ENCODE measurements around the gene BLM.

BLM gene

DNA sequence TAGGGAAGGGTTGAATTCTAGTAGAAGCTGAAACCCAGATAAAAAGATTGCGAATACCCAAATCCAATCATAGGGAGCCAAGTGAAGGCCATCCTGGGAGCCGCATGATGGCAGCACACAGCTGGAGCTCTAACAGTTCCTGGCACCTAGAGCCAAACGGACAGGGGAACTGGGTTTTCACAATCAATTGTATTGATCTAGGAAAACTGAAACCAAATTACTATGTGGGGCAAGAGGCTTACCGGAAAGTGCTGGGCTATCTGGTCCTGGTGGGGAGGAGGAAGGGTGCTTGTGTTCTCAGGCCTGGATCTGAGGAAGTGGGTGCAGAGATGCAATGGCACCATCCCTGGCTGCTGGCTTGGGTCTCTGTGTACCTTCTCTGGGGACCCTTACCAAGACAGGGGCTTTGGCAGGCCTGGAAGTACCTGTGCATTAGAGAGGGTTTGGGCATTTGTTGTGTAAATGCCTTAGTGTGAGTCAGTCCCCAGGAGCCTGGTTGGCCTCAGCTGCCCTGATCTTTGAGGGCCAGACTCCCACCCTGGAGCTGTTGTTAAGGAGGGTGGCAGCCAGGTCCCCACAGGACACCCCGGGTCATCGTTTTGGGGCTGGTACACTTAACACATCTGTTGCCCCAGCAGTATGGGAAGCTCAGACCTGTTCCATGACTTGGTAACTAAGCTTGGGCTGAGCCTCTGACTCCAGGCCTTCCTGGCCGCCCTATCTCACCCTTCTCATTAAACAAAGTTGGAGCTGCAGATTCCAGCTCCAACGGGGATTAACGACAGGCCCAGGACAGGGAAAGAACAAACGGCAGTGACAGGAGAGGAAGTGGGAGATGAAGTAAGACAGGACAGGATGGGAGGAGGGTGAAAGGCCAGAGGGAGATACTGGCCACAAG, 142.3 kb downstream of the BLM start:
- no peak for DNase-seq (ENCODE audit: extremely low spot score)
- POLR2A ChIA-PET, result interaction anchor here (0.9 to 1.2 kb wide), 4 partner anchors 9 to 142 kb away, joined by 3 to 4 read pairs (median 3); partner anchors contain the start of genes BLM and FURIN
- TF ChIP-seq ZNF384 (IDR thresholded peaks at IDR 0.05) (no peak), FOXA1 (IDR thresholded peaks at IDR 0.05) (no peak), L3MBTL2 (conservative IDR thresholded peaks at IDR 0.05) (no peak), TARDBP (IDR thresholded peaks at IDR 0.05) (no peak), SP1 (IDR thresholded peaks at IDR 0.05) (no peak), ARNT (IDR thresholded peaks at IDR 0.05) (no peak), LEF1 (IDR thresholded peaks at IDR 0.05; ENCODE audit: borderline replicate concordance) (no peak), CTBP1 (IDR thresholded peaks at IDR 0.05; ENCODE audit: borderline replicate concordance) (no peak), HDGF (IDR thresholded peaks at IDR 0.05; ENCODE audit: borderline replicate concordance) (no peak), BHLHE40 (IDR thresholded peaks at IDR 0.05; ENCODE audit: borderline replicate concordance) (no peak), PKNOX1 (IDR thresholded peaks at IDR 0.05) (no peak), NFRKB (IDR thresholded peaks at IDR 0.05) (no peak), FOXM1 (IDR thresholded peaks at IDR 0.05; ENCODE audit: borderline replicate concordance) (no peak), FOXK2 (IDR thresholded peaks at IDR 0.05) (no peak), SUZ12 (IDR thresholded peaks at IDR 0.05) (no peak), ELF4 (IDR thresholded peaks at IDR 0.05) (no peak)
- CTCF ChIA-PET, result interaction anchor here (1.2 kb wide), 1 partner anchor 74 kb away, joined by 7 read pairs; no protein-coding TSS in a partner anchor

- ChIA-PET POLR2A (interaction anchor here (1.0 to 1.2 kb wide), 3 partner anchors 10 to 143 kb away, joined by 3 to 4 read pairs (median 3); partner anchors contain the start of gene BLM), CTCF (interaction anchor here (1.2 kb wide), 1 partner anchor 73 kb away, joined by 7 read pairs; no protein-coding TSS in a partner anchor)
- DNase-seq (ENCODE audit: extremely low spot score), result no peak
- TF ChIP-seq HDGF (IDR thresholded peaks at IDR 0.05; ENCODE audit: borderline replicate concordance), result no peak
- no peak for TF ChIP-seq ZNF384 (IDR thresholded peaks at IDR 0.05)
- no peak for TF ChIP-seq L3MBTL2 (conservative IDR thresholded peaks at IDR 0.05)
- no peak for TF ChIP-seq PKNOX1 (IDR thresholded peaks at IDR 0.05)
- no peak for TF ChIP-seq FOXK2 (IDR thresholded peaks at IDR 0.05)
Measured at GRCh38 chr15:90860450-90860849, 143.3 kb downstream of the BLM start.

- POLR2A ChIA-PET, result interaction anchor here (0.7 kb wide), 1 partner anchor 10 kb away, joined by 5 read pairs; no protein-coding TSS in a partner anchor
- TF ChIP-seq SUZ12 (IDR thresholded peaks at IDR 0.05) (no peak), FOXM1 (IDR thresholded peaks at IDR 0.05; ENCODE audit: borderline replicate concordance) (no peak), BHLHE40 (IDR thresholded peaks at IDR 0.05; ENCODE audit: borderline replicate concordance) (no peak), ARNT (IDR thresholded peaks at IDR 0.05) (no peak), TARDBP (IDR thresholded peaks at IDR 0.05) (no peak), L3MBTL2 (conservative IDR thresholded peaks at IDR 0.05) (no peak), HDGF (IDR thresholded peaks at IDR 0.05; ENCODE audit: borderline replicate concordance) (no peak), NFRKB (IDR thresholded peaks at IDR 0.05) (no peak), FOXA1 (IDR thresholded peaks at IDR 0.05) (no peak), LEF1 (IDR thresholded peaks at IDR 0.05; ENCODE audit: borderline replicate concordance) (no peak)
- CTCF ChIA-PET, result interaction anchor here (0.7 kb wide), 1 partner anchor 12 kb away, joined by 3 read pairs; no protein-coding TSS in a partner anchor
- no peak for DNase-seq (ENCODE audit: extremely low spot score)
Measured at GRCh38 chr15:90860942-90861675, 144.0 kb downstream of the BLM start.

DNA sequence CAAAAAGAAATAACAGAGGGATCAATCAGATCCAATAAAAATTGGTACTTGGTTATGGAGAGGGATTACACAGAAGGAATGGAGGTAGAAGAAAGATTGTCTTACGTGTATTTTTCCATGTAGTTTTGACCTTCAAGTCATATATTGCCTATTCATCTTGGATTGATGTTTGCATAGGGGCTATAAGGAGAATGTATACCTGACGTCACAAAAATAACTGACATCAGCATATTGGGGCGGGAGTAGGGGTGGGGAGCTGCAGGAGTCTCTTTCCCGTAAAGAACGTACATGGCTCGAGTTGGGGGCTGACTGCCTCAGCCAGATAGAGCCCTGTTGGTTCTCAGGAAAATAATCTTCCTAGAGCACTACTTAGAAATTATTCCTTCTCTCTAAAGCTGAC, 145.3 kb downstream of the BLM start:
- POLR2A ChIA-PET, result no interaction called here
- DNase-seq (ENCODE audit: extremely low spot score), result no peak
- CTCF ChIA-PET, result no interaction called here
- TF ChIP-seq TARDBP (IDR thresholded peaks at IDR 0.05) (no peak), L3MBTL2 (conservative IDR thresholded peaks at IDR 0.05) (no peak), SUZ12 (IDR thresholded peaks at IDR 0.05) (no peak), CTBP1 (IDR thresholded peaks at IDR 0.05; ENCODE audit: borderline replicate concordance) (no peak)

DNA sequence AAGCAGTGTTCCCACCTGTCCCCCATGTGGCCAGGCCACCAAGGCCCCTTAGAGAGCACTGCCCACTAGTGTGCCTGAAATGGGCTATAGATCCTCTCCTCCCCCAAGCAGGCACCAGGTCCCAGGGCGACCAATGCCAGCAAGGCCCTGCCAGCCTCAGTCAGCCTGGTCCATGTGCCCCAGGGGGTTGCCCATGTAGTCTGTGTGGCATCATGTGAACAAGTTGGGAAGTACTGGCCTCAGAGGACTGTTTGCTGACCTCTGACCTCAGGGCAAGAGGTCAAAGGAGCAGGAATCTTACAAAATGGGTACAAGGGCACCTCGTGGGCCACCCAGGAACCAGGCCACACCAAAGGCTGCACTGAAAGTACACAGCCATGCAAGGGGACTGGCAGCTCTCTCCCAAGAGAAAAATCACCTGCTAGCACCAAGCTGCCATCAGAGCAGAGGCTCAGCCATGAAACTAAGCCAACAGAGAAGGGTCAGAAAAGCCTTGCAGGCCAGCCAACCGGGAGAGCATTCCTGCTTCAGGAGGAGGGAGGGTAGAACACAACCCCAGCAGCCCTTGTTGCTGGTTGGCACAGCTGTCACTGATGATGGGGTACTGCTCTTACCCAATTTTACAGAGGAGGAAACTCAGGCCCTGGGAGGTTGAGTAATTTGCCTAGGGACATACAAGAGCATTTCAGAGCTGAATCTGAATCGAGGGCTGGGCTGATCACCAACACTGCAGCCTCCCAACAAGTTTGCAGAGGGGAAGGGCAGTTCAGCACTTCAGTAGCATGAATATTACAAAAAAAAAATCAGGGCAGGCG, 146.0 kb downstream of the BLM start:
- no peak for DNase-seq (ENCODE audit: extremely low spot score)
- CTCF ChIA-PET, result no interaction called here
- POLR2A ChIA-PET, result interaction anchor here (1.0 to 1.2 kb wide), 2 partner anchors 69 to 146 kb away, joined by 3 to 4 read pairs; partner anchors contain the start of genes BLM and HDDC3
- TF ChIP-seq PKNOX1 (IDR thresholded peaks at IDR 0.05) (no peak), BHLHE40 (IDR thresholded peaks at IDR 0.05; ENCODE audit: borderline replicate concordance) (no peak), L3MBTL2 (conservative IDR thresholded peaks at IDR 0.05) (no peak), ARNT (IDR thresholded peaks at IDR 0.05) (no peak), HDGF (IDR thresholded peaks at IDR 0.05; ENCODE audit: borderline replicate concordance) (no peak), SUZ12 (IDR thresholded peaks at IDR 0.05) (no peak), NFRKB (IDR thresholded peaks at IDR 0.05) (no peak), FOXM1 (IDR thresholded peaks at IDR 0.05; ENCODE audit: borderline replicate concordance) (no peak), LEF1 (IDR thresholded peaks at IDR 0.05; ENCODE audit: borderline replicate concordance) (no peak), FOXK2 (IDR thresholded peaks at IDR 0.05) (no peak), FOXA1 (IDR thresholded peaks at IDR 0.05) (no peak), TARDBP (IDR thresholded peaks at IDR 0.05) (no peak)
